Esophagus squamous epithelium (tissue), 4 donors: Measurements from ENCODE around the gene FLNB.

Experiments
- POLR2A ChIP-seq, 4 donors: fragments of 450-650 bp; IDR thresholded peaks; one replicate each; pipeline ENCODE4 v1.6.1; 2017; ENCODE audit warnings: antibody characterized with exemption in 4 of 4, mild to moderate bottlenecking in 4 of 4, moderate library complexity in 3 of 4
- TF ChIP-seq, protein P1 (sequence below), 6 experiments: fragments of 450-650 bp in 4 of 6; fragments of 200-600 bp in 2 of 6; sonication (generic) in 2 of 6; IDR thresholded peaks; one replicate each; pipeline ENCODE4 v1.5.1; 2016 to 2019; ENCODE audit warnings: antibody characterized with exemption in 6 of 6, mild to moderate bottlenecking in 4 of 6, moderate library complexity in 4 of 6

DNA sequence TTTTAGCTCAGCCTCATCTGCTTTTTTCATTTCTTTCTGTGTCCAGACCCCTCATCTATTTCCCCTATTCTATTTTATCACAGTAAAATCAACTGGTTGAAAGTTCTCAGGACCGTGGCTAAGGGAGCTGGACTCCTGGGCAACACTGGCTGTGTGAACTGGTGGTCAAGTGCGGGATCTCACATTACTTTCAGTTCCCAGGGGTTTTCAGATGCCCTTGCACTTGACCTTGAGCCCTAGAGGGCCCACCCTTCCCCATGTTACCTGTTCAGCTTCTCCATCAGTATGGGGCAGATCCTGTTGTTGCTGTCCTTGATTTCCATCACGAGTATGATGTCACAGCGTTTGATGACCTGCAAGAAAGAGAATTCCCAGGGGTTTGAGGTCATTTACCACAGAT, 199.7 kb downstream of the FLNB start:
- TF ChIP-seq, protein P1, sequence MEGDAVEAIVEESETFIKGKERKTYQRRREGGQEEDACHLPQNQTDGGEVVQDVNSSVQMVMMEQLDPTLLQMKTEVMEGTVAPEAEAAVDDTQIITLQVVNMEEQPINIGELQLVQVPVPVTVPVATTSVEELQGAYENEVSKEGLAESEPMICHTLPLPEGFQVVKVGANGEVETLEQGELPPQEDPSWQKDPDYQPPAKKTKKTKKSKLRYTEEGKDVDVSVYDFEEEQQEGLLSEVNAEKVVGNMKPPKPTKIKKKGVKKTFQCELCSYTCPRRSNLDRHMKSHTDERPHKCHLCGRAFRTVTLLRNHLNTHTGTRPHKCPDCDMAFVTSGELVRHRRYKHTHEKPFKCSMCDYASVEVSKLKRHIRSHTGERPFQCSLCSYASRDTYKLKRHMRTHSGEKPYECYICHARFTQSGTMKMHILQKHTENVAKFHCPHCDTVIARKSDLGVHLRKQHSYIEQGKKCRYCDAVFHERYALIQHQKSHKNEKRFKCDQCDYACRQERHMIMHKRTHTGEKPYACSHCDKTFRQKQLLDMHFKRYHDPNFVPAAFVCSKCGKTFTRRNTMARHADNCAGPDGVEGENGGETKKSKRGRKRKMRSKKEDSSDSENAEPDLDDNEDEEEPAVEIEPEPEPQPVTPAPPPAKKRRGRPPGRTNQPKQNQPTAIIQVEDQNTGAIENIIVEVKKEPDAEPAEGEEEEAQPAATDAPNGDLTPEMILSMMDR (IDR thresholded peaks at IDR 0.05): no peak
- no peak for TF ChIP-seq POLR2A (IDR thresholded peaks at IDR 0.05)
